Activated CD8-positive, alpha-beta memory T cell treated with anti-CD3 and anti-CD28 coated beads, Interleukin-2, amount 50 U/mL, for 1 hour (primary cell): ENCODE results near the gene RFTN2.
"Not testable (repeated sequence)": the region's sequence is repeated elsewhere in the genome, so short reads cannot be mapped to it uniquely, and the experiment has no call there.

ENCODE experiments used
- DNase-seq: peaks from one replicate; pipeline ENCODE4 v3.0.0-alpha.2; 2020; ENCODE audit errors: extremely low read depth

RFTN2 gene

DNA sequence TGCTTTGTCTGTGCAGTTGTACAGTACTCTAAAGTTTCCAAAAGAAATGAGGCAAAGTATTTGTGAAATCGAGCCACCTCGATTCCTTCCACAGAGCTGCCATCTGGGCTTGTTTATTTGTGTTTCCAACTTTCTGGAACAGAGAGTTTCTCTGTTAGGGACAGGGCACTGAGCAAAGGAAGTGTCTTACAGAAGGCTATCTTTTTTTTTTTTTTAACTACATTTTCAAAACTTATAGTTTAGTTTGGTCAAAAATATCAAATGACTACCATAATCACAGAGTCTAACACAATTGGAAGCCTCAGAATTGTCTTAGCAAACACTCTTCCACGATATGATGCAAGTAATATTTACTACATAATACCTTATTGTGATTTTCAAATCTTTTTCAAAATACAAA is 796 bp downstream of the RFTN2 start:
- no peak for DNase-seq

DNA sequence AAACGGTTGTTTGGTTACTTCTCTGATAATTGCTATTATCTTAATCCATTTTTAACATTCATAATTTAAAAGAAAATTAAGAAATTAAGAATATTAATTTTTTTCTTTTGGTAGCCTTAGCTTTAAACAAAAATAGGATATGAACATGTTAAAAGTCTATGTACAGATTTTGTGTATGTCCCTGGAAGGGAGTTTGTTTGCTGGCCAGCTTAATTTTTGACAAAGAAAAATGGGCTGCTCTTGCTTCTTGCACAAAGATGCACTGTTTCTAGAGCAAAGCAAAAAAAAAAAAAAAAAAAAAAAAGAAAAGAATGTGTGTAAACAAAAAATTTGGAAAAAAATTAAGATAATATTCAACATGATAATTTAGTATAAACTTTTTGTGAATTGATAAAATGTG is 1.3 kb downstream of the RFTN2 start:
- DNase-seq = no peak

DNA sequence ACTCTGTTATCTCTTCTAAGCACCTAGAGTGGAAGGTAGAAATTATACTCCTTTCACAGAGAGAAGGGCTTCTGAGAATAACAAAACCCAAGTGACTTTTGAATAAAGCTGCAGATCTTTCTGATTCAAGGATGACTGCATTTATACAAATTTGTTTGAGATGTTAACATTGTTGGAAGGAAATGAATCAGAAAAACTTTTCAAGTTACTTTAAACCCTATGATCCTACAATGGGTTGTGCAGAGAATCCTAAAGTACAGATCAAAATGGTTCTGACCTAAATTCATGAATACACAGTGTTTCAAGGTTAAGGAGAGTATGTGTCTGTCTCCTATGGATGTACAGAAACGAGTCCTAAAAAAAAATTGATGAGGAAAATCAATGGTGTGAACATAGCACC is 1.8 kb downstream of the RFTN2 start:
- no peak for DNase-seq

DNA sequence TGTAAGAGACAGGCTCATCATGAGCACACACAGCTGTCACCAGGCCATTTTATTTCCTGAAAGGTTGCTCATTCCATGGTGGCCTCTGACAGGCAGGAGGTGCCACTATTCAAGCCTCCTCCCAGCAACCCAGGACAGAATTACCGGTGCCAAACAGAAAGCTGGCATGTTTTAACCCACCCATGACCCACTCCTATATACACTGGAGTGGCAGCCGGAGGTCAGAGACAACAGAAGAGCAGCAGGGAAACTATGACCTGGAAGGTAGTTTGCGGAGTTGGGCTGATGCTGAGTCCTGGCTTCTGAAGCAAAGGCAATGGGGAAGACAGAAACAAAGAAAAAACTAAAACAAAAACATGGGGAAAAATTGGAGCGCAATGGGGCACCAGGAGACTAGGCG is 2.3 kb downstream of the RFTN2 start:
- no peak for DNase-seq

DNA sequence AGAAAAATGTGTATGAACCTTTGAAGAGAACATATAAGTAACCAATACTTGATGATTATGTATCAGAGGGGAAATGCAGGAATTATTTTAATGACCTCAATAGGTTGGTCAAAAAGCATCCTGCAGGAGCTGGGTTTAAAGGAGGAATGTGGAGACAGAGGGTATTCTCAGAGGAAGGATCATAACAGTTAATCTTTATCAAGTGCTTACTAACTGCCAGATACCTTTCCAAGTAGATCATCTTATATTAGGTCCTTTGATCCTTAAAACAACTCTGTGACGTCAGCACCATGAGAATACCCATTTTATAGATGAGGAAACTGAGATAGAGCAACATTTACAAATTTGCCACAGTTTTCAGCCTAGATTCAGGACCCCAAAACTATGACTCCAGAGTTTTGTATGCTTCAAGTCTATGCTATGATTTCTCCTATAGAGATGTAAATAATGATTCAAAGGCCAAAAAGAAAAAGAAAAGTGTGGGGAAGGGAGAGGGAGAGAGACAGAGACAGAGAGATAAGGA is 3.0 kb downstream of the RFTN2 start:
- no peak for DNase-seq

DNA sequence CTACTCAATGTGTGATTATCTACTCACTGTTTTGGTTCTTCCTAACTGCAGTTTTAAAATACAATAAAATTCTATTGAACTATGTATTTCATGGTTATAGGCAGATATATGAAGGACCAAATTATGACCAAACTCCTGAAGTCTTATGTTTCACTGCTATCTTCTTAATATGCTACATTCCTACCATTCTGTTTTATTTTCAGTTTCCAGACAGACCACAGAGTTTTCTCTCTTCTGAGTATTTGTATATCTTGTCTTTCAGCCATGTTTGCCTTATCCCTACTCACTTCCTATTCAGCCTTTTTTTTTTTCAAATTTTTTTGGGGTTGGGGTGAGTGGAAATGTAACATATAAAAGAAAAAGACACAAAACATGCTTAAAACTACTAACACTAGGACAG is 6.3 kb downstream of the RFTN2 start:
- no peak for DNase-seq

DNA sequence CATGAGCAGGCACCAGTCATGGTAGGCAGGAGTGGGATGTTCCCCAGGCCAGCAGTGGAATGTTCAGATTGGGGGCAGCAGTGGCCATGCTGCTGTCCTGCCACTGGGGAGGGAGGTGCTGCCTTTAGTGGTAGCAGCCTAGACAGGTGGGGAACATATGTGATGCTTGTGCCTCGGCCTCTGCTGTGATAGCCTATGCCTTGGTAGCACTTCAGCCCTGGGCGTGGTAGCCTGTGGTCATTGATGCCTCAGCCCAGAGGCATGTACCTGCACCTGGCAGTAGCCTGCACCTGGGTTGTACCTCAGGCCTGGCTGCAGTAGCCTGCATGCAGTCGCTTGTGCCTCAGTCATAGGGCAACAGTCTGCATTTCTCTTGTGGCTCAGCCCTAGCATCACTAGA is 7.1 kb downstream of the RFTN2 start:
- no peak for DNase-seq

DNA sequence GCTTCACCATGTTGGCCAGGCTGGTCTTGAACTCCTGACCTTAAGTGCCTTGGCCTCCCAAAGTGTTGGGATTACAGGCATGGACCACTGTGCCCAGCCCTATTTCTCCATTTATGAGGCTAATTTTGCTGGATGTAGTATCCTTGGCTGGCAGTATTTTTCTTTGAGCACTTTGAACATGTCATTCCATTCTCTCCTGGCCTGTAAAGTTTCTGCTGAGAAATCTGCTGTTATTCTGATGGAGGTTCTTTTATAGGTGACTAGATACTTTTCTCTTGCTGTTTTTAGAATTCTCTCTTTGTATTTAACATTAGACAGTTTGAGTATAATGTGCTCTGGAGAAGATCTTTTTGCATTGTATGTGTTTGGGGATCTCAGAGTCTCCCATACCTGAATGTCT is 9.1 kb downstream of the RFTN2 start:
- no peak for DNase-seq

DNA sequence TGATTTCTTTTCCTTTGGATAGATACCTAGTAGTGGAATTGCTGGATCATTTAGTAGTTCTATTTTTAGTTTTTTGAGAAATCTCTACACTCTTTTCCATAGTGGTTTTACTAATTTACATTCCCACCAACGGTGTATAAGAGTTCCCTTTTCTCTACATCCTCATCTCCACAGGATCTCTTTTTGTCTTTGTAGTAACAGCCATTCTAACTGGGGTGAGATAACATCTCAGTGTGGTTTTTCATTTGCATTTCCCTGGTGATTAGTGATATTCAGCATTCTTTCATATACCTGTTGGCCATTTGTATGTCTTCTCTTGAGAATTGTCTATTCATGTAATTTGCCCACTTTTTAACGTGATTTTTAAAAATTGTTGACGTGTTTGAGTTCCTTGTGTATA is 13.8 kb downstream of the RFTN2 start:
- no peak for DNase-seq

DNA sequence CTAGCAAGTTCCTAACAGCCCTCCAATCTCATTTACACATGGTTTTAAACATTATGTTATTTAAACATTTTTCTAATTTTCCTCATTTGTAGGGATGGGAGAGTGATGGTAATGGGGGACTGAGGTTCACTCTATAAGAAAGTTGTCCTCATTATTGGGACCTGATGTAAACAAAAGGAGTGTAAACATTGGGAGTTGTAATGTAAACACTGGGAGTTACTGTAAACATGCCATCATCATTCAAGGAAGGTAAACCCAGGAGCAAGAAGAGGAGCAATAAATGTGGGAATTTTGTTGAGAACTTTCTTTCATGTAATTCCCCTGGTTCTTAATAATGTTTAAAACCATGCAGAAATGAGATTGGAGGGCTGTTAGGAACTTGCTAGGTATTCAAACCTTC is 17.8 kb downstream of the RFTN2 start:
- no peak for DNase-seq

DNA sequence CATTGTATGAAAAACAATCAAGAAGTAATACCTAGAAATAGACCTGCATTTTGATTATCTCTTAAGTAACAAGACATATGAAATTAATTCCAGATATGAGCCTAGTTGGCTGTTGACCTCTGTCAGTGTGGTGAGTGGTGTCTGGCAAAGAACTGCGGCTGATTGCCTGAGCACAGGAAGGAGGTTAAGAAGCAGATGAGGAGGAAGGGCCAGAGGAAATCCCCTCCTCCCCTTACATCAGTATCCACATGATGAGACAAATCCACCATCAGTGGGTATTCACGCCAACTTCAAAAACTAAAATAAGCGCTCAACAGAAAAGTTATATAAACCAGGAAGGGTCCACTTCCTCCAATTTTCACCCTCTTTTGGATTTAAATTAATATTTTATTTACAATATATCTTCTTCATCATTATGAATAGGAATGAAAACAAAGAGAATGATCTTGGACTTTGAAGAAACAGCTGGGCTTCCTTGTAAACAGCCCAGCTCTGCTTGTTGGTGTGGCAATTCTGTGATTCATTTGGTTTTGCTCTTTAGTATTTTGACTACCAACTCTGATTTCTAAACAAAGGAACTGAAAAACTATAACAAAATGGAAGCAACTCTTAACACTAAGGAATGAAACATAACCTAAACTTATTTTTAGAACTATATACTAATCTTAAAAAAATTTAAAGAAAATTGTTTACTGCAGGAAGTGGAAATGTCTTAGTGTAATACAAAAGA is 27.3 kb downstream of the RFTN2 start:
- DNase-seq = no peak

DNA sequence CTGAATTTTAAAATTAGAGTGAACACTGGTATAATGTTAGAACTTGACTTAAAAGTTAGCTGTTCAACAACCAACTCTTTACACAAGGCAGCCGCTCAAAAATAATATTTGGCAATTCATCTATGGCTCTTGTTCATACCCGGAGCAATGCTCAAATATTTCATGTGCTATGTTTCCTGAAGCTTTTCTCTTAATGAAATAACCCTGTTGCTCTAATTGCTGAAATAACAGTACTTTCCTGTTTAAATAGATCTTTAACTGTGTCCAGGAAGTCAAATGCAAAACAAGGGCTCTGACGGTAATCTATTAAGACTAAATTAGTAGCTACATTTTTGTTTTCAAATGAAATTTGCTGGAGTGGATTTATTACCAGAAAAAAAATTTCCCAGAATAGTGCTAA is 33.7 kb downstream of the RFTN2 start:
- DNase-seq = no peak

DNA sequence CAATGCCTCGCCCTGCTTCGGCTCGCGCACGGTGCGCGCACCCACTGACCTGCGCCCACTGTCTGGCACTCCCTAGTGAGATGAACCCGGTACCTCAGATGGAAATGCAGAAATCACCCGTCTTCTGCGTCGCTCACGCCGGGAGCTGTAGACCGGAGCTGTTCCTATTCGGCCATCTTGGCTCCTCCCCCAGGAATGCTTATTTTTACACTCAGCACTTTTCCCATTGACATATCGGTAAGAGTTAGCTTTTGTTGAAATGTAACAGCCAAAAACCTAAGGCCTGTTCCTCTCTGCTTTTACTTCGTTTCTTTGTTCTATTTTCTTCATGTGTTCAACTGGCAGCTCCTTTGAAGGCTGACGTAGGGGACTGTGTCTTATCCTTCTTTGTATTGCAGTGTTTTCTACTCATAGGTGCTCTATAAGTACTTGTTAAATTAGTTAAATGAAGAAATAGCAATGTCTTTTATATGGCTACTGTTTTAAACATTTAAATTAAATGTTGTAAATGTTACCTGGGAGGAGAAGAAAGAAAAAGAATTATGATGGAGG is 34.7 kb downstream of the RFTN2 start:
- not testable (repeated sequence) for DNase-seq

DNA sequence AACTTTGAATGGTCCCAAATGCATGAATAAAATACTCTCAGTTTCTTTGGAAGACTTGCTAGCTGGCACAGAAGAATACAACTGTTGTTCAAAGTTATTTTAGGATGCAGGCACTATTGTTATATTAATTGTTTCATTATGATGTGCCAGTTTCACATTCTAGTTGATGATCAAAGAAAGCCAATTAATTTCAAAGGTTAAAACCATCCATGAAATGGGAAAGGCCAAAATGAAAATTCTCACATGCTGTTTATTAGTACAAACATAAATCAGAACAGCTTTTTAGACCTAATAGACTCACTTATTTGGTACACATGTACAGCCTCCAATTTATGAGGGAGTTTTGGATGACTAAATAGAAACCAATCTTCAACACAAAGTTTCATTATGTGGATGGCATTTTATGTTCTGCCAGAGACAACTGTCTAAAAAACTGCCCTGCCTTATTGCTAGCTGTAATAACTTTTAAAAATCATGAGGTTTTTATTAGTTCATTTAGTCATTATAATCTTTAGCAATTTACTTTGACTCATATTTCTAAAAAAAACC is 42.2 kb downstream of the RFTN2 start:
- DNase-seq = no peak

DNA sequence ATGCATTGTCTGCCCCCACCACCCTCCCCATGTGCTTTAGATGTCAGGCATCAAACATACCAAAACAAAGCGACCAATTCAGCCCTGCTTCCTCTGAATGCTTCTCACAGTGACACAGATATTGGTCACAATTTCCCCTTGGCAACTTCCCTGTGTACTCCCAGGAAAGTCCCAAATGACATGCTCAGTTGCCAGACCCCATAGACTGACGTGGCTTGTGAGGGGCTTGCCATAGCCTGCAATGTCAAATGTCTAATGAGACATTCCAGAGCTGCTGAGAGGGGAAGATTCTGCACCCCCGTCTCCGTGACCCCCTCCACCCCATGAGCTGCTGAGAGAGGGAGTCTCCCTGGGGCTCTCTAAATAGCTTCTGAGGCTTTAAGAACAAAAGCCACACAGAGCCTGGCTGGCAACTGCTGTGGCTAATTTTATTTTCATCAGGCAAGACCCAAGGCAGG is 47.3 kb downstream of the RFTN2 start:
- DNase-seq = no peak

DNA sequence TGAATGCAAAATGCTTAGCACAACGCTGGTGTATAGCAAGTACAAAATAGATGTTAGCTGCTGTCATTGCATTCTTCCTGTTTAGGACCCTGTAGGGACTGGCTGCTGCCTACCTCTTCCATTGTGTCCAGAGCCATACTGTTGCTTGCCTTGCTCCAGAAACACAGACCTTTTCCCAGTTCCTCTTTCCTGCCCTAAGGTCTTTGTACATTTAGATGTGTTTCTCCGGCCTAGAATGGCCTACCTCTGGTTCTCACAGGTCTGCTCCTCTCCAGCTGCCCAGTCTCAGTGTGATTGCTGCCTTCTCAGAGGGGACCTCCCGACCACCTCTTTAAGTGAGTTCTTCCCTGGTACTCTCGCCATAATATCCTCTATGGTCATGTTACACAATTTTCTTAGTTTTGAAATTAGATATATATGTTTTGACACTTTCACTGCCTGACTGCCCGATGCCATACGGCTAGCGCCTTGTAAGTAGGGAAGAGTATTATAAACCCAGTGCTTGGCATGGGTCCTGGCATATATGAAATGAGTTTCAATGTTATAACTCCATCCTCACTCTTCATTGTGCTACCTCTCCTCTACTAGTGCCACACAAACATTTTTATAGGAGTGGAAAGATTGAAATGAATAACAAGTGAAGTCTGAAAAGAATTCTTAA is 48.3 kb downstream of the RFTN2 start:
- DNase-seq = no peak

DNA sequence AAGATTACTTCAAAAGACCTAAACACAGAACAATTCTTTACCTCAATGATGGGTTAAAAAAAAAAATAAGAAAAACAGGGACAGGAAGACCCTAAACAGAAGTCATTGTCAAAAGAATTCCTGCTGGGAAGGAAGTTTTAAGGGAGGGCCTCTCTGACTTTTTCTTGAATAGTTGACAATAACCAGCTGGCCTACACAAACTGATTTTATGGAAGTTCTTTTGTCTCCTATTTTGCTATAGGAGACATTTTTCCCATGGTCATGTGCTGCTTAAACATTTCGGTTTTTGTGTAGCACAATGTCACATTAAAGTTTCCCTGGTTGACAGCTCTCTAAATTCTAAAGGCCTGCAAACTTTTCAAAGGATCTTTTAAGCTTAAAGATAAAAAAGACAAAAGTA is 55.3 kb downstream of the RFTN2 start:
- DNase-seq = no peak

DNA sequence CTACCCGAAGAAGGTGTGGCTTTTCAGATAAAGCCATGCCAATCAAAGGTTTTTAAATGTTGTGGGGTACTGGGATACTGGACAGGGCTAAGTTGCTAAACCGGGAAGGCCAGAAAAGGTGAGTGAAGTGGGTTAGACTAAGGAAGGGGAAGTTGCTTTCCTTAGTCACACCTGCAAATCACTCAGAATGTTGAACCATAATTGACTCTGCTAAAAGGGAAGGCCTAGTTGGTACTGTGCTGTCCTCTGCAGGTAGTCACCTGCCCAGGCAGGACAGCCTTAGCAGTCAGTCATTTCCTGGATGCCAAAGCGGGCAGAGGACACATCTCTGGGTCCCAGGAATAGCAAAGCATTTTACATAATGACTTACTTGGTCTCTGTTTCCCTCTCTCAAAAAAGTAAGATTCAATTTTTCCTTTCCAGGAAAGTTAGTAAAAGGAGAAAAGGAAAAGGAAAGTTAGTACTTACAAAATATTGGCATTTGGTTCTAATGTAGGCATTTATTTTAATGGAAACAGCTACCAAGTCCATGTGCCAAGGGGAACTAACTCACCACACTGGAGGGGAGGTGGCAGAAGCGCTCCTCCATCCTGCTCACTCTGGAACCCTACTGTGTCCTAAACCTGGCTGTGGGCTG is 60.3 kb downstream of the RFTN2 start:
- no peak for DNase-seq

DNA sequence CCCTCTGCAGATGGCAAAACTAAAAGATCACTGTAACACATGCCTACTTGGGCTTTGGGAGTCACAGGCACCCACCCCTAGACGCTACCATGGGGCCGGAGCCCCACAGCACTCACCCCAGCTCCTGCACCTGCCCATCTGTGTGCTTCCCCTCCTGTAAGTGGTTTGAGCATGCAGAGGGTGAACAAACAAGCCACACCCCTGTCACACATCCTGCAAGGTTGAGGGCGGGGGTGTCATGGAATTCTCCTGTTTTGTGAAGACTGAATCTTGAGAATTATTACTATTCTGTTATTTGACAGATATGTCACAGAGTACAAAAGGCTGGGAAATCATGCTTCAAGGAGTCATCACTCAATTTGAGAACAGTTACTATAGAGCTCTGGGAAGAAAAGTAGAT is 60.9 kb downstream of the RFTN2 start:
- DNase-seq = no peak

DNA sequence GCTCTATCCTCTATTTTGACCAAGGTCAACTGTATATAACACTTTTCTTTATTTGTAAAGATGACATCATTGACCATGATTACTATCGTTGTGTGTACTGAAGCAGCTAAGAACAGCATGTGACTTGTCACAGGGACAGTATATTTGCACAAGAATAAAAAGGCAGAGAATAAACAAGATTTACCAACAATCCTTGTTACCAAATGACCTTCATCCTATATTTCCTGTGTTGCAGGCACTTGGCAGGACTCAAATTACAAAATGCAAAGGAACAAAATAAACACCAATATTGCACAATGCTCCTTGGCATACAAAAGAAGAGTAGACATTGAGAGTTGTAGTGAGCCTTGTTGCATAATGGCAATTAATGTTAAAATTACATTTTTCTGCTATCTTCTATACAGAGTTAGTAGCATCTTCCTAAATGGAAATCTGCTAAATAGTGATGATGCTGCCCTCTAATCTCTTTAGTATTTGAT is 61.8 kb downstream of the RFTN2 start:
- DNase-seq = no peak

DNA sequence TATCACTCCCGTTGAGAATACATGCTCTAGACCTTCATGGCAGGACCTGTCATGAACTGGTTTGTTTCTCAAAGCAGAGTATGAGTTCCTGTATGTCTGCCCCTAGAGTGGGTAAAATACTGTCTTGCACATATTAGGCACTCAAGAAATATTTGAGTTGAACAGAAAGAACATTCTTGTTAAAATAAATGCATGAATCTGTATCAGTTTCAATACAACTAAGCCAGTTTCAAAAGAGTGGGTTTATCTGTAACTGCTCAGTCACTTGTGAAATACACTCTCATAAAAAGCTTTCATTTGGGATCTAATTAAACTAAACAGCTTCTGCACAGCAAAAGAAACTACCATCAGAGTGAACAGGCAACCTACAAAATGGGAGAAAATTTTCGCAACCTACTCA is 69.2 kb downstream of the RFTN2 start:
- no peak for DNase-seq
